GM18951 (cell line): ENCODE measurements around the gene DNAJC17.

Experiments
- POLR2A ChIP-seq: IDR thresholded peaks from 4 replicates; pipeline ENCODE4 v1.6.1; 2011; ENCODE audit warnings: mild to moderate bottlenecking; ENCODE audit not compliant: insufficient read length, insufficient read depth; ENCODE audit errors: extremely low read depth
- in situ Hi-C: fragments of 300-500 bp; cut with MboI; formaldehyde crosslinking; loops from one replicate; pipeline ENCODE4 v1.12.0; 2022; ENCODE audit warnings: low sequenced_read_pairs, mixed read lengths, inconsistent platforms; ENCODE audit not compliant: unreplicated experiment

Gene DNAJC17

GRCh38 chr15:40844696-40845030, 37.4 kb upstream of the DNAJC17 start:
- in situ Hi-C loops, result no loop called here
- TF ChIP-seq POLR2A, result no peak

DNA sequence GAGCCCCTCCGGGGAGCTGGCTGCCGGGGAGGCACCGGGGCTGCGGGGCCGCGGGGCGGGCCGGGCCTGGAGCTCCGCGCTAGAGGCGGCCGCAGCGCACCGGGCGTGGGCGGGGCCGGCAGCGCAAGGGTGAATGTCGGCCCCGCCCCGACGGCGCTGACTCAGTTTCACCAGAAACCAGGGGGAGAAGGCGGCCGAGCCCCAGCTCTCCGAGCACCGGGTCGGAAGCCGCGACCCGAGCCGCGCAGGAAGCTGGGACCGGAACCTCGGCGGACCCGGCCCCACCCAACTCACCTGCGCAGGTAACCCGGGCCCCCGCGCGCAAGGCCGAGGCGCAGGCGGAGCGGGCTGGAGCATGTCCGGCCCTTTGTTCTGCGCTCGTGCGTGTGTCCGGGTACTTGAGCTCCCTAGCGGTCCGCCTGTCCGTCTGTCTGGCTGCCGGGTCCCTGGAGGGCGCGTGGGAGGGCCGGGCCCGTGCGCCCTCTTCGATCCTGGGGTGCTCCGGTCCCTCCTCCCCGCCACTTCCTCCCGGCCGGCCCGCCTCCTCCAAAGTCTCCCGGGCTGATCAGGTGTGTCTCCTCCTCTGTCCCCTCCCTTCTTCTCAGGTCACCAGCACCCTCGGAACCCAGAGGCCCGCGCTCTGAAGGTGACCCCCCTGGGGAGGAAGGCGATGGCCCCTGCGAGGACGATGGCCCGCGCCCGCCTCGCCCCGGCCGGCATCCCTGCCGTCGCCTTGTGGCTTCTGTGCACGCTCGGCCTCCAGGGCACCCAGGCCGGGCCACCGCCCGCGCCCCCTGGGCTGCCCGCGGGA, 36.8 kb upstream of the DNAJC17 start, which contains the start of gene SPINT1:
SPINT1 (plus strand) TSS at position 164 of the 811 bp plus-strand sequence; CDS start at position 671, 507 bp downstream.
- in situ Hi-C loops, result no loop called here
- no peak for TF ChIP-seq POLR2A

DNA sequence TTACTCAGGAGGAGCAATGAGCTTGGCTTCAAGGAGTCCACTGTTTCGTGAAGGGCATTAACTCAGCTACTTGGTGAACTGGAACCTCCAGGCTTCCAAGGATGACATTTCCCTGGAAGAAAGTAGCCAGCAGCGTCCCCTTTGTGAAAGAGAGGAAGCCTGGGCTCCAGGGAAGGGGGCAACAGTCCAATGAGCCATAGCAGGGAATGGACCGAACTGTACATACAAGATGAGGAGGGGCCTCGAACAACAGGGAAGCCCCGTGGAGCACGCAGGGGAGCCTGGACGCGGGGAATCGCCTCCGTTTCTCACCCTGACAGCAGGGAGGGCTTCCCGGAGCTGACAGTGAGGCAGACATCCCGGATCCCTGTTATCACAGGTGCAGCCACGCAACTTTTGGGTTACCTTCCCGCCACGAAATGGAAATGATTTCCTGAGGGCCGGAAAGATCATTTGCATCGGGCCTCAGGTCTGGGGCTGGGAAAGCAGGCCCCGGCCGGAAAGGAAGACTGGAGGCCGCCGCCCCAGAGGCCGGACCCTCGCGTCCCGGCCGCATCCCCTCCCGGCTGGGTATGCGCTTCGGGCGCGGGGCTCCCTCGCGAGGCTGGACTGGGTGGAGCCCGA, 36.1 kb upstream of the DNAJC17 start:
- TF ChIP-seq POLR2A, result no peak
- in situ Hi-C loops, result no loop called here

DNA sequence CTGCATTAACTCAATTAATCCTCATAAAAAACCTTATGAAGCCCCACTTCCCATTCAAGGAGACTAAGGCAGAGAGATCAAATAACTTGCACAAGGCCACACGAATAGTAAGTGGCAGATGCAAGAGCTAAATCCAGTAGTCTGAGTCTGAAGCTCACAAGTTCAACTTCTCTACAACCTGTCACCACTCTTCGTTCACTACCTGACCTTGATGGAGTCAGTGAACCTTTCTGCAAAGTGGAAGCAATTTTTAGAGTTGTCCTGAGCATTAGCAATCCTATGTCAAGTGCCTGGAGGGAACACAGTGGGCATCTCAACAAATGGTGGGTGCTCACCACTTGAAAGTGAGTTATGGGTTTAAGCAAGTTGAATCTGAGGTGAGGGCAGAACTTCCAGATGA, 34.5 kb upstream of the DNAJC17 start:
- no peak for TF ChIP-seq POLR2A
- in situ Hi-C loops, result no loop called here

DNA sequence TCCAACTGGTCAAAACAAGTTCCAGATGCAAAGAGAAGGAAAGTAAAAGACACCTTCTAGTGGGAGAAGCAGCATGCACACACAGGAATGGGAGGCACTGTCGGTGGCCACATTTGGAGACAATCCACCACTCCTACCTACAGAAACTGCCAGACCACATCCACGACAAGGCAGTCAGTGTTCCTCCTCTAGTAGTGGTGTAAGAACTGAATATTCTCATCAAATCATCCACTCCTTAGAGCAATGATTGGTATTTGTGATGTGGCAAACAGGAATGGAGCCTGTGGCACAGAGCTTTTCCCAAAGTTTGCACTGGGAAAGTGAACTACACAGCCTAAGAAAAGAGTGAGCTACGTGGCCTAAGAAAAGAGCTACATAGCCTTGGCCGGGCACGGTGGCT, 31.5 kb upstream of the DNAJC17 start:
- no peak for TF ChIP-seq POLR2A
- in situ Hi-C loops, result no loop called here

DNA sequence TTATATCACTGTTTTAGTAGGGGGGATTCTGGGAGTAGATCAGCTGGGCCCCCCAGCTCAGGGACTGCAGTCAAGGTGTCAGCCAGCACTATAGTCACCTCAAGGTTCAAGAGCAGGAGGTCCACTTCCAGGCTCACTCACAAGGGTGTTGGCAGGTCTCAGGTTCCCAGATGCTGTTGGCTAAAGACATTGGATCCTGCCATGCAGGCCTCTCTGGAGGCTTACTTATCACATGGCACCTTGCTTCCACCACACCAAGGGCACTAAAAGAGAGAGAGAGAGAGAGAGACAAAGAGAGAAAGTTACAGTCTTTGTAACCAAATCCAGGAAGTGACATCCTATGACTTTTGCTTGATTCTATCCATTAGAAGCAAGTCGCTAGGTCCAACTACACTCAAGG, 28.7 kb upstream of the DNAJC17 start:
- in situ Hi-C loops, result no loop called here
- TF ChIP-seq POLR2A, result no peak

DNA sequence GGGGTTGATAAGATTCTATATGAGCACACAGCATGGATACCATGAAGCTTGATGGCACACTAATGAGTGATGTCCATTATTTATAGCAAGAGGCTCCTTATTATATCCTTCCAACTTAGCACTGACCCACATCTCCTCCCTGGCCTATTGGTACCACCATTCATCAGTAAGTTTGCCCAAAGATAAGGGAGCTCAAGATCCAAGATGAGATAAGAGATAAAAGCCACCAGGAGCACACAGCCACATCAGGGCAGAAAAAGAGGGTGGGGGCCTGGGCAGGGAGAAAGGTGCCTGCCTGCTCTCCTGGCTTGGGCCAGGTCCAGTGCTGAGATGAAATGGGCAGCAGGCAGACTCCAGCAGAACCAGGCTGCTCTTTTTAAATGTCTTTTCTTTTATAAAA, 25.6 kb upstream of the DNAJC17 start:
- in situ Hi-C loops, result no loop called here
- TF ChIP-seq POLR2A, result no peak

GRCh38 chr15:40831861-40832260, 24.6 kb upstream of the DNAJC17 start:
- in situ Hi-C loops, result no loop called here
- no peak for TF ChIP-seq POLR2A

- in situ Hi-C loops, result no loop called here
- no peak for TF ChIP-seq POLR2A
Observed at GRCh38 chr15:40830884-40831283, 23.6 kb upstream of the DNAJC17 start.

DNA sequence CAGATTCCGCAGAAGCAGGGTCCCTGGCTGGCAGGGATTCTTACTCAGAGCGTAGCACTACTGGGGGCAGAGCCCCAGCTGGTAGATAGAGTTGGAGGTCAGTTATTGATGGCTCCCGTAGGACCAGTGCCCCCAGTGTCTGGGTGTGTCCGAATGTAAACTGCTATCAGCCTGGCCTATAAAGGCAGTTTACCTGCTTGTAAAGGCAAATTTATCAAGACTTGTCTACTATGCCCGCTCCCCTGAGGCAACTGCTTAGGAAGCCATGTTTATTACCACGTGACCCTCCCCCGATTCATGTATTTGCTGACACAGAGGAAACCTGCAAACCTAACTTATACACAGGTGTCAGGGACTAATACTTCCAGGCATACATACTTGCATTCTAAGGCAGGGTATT, 21.8 kb upstream of the DNAJC17 start:
- in situ Hi-C loops, result no loop called here
- TF ChIP-seq POLR2A, result no peak

DNA sequence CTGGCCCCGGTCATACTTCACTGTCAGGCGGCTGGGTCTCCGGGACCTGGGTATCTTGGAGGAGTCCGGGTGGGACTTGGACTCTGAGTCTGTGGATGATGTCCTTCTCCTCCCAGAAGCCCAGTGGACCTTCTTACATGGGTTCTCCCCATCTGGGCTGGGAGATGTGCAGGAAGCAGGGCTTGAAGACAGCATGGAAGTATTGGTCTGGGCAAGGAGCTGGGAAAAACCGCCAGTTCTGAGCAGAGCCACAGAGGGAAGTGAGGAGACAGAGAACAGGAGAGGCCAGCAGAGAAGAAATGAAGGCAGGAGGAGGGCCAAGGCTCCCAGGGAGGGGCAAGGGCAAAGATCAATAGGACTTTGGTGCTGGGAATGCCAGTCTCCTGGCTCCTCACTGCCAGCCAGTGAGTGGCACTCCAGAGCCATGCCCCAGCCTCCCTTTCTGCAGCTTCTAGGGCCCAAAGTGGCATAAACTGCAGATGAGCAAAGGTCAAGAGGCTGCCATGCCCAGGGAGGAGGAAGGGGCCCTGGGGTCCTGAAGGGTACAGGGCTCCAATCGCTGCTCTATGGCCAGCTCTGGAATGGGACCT, 21.3 kb upstream of the DNAJC17 start, which contains the start of gene PPP1R14D:
PPP1R14D (minus strand) TSS at position 262 of the 590 bp plus-strand sequence; CDS start at position 195, 67 bp downstream.
- in situ Hi-C loops, result no loop called here
- no peak for TF ChIP-seq POLR2A

GRCh38 chr15:40826423-40827075, 19.3 kb upstream of the DNAJC17 start:
- in situ Hi-C loops, result no loop called here
- TF ChIP-seq POLR2A, result no peak
